H1 (cell line): Measurements from ENCODE around the gene HPD.

Experiments
- EP300 ChIP-seq, 2 experiments: IDR thresholded peaks; 1 replicate in 1 of 2; 2 replicates in 1 of 2; pipeline ENCODE4 v1.6.1; 2011 to 2012; ENCODE audit warnings: low read depth in 2 of 2, low read length in 2 of 2, mild to moderate bottlenecking in 2 of 2, borderline replicate concordance in 1 of 2, inconsistent platforms in 1 of 2, moderate library complexity in 1 of 2
- EZH2 ChIP-seq: fragments of 200-600 bp; sonication (generic); IDR thresholded peaks from 2 replicates; pipeline ENCODE4 v1.7.1; 2012; ENCODE audit warnings: low read depth, mild to moderate bottlenecking, moderate library complexity, low read length, inconsistent platforms; ENCODE audit not compliant: severe bottlenecking
- POLR2A ChIP-seq, 2 experiments: IDR thresholded peaks; 1 replicate in 1 of 2; 2 replicates in 1 of 2; pipeline ENCODE4 v1.6.1; 2011; ENCODE audit warnings: low read depth in 2 of 2, low read length in 2 of 2, mild to moderate bottlenecking in 2 of 2; ENCODE audit errors: control extremely low read depth in 1 of 2
- YY1 ChIP-seq: IDR thresholded peaks from 2 replicates; pipeline ENCODE4 v1.6.1; 2011; ENCODE audit warnings: low read depth, mild to moderate bottlenecking, low read length

DNA sequence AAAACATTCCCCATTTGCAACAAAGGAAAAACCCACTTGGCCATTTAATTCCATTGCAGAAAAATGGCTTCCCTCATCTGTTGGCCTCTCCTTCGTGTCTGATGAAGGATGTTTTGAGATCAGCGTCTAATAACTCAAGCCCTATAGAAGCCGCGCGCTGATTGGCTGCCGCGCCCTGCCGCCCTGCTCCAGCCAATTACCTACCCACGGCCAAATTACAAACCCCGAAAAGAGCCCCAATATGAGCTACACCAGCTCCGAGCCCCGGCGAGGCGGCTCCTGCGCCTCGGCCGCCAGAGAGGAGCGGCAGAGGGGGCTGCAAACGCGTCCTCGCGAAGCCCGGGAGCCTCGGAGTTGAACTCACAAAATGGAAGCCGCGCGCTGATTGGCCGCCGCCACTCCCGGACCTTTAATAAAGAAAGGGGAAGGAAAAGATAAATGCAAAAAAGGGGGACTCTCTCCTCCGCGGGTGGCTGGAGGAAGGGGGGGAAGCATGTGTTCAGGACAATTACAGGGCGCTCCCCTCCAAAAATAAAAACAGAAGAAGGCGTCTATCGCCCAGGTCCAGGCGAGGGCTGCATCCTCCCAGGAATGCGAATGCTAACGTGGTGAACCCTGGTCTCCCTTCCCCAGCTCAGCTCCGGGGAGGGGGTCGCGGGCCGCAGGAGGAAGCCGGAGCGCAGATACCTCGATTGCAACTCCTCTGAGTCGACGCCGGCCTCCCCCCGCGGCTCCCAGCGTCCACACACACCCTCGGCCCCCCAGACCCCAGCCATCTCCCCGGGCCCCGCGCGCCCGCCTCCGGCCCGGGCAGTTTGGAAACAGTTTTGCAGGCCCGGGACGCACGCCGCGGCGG is 55.6 kb downstream of the HPD start:
- peak; percentile 94 for TF ChIP-seq YY1
- no peak for TF ChIP-seq EZH2
- peak in 1 of 2 experiments; percentile 97; a peak in 2 of 3 replicates for TF ChIP-seq POLR2A (IDR thresholded peaks at IDR 0.05; ENCODE audit: control extremely low read depth in 1 of 2, low read depth in 2 of 2, low read length in 2 of 2)
- no peak for TF ChIP-seq EP300 (IDR thresholded peaks at IDR 0.05; ENCODE audit: borderline replicate concordance in 1 of 2, low read depth in 2 of 2, low read length in 2 of 2)
